ENCODE results near the gene TEF.
A peak's percentile ranks its signal among the peaks of the same experiment; 100 is the strongest.

DNA sequence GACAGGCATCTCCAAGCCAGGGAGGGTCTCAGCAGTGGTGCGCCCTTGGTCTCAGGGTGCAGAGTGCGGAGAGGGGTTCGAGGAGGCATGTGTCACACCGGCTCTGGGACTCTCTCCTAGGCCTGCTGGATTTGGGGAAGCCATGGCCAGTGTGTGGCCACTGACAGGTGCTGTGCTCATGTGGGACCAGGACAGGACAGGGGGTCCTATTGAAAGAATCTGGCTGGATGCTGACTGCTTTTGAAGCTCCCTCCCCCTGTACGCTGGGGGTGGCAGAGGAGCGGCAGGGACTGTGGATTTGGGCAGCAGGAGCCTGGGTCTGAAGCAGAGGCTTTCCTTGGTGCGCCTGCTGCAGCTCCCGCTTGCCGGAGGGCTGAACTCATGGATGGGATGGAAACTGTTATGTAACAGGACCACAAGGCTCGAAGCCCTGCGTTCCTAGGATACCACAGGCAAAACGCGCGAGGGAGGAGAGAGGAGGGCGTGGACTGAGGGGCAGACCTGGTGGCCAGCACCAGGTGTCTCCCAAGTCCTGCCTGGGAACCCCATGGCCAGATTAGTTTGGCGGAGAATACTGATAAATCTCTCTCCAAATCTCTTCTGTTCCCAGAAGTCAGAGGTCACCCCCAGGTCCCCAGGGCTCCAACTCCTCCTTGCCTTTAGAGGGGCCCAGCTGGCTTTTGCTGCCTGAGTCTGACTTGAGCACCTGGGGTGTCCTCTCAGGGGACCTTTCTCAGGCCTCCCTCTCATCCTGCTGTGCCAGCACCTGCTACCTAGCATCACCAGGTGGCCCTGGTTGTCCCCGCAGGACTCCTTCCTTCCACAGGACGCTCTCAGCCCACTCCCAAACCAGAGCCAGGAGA lies 13.8 kb upstream of the TEF start:
- TF ChIP-seq REST (IDR thresholded peaks at IDR 0.05), result no peak
- TF ChIP-seq ATF3 (IDR thresholded peaks at IDR 0.05), result no peak
- no peak for TF ChIP-seq CTCF (IDR thresholded peaks at IDR 0.05; ENCODE audit: low read depth, low read length, missing input control)
- TF ChIP-seq RAD21 (IDR thresholded peaks at IDR 0.05), result peak in 1 of 2 donors; percentile 37
- no peak for TF ChIP-seq YY1 (IDR thresholded peaks at IDR 0.05)
- TF ChIP-seq MAX (IDR thresholded peaks at IDR 0.05), result no peak
- TF ChIP-seq FOXA1 (IDR thresholded peaks at IDR 0.05), result no peak
- TF ChIP-seq TAF1 (conservative IDR thresholded peaks at IDR 0.05), result peak; percentile 20
- no peak for TF ChIP-seq JUND (IDR thresholded peaks at IDR 0.05)
- peak; percentile 19 to 47 for TF ChIP-seq RXRA (IDR thresholded peaks at IDR 0.05)
- TF ChIP-seq EGR1 (IDR thresholded peaks at IDR 0.05; ENCODE audit: low read depth in 2 of 2), result no peak
- TF ChIP-seq GABPA (IDR thresholded peaks at IDR 0.05 in 1 of 2, conservative IDR thresholded peaks at IDR 0.05 in 1 of 2), result no peak
- no peak for TF ChIP-seq SP1 (IDR thresholded peaks at IDR 0.05)
- TF ChIP-seq, protein P1, sequence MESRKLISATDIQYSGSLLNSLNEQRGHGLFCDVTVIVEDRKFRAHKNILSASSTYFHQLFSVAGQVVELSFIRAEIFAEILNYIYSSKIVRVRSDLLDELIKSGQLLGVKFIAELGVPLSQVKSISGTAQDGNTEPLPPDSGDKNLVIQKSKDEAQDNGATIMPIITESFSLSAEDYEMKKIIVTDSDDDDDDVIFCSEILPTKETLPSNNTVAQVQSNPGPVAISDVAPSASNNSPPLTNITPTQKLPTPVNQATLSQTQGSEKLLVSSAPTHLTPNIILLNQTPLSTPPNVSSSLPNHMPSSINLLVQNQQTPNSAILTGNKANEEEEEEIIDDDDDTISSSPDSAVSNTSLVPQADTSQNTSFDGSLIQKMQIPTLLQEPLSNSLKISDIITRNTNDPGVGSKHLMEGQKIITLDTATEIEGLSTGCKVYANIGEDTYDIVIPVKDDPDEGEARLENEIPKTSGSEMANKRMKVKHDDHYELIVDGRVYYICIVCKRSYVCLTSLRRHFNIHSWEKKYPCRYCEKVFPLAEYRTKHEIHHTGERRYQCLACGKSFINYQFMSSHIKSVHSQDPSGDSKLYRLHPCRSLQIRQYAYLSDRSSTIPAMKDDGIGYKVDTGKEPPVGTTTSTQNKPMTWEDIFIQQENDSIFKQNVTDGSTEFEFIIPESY (IDR thresholded peaks at IDR 0.05), result no peak
